C4-2B (cell line): ENCODE results near the gene PHKA2.

Source experiments
- ZFX ChIP-seq: fragments of 450-650 bp; IDR thresholded peaks from 2 replicates; pipeline ENCODE4 v1.6.1; 2017
- TF ChIP-seq, protein P1 (sequence below): fragments of 450-650 bp; conservative IDR thresholded peaks from 2 replicates; pipeline ENCODE4 v1.5.1; 2017; ENCODE audit warnings: mild to moderate bottlenecking

DNA sequence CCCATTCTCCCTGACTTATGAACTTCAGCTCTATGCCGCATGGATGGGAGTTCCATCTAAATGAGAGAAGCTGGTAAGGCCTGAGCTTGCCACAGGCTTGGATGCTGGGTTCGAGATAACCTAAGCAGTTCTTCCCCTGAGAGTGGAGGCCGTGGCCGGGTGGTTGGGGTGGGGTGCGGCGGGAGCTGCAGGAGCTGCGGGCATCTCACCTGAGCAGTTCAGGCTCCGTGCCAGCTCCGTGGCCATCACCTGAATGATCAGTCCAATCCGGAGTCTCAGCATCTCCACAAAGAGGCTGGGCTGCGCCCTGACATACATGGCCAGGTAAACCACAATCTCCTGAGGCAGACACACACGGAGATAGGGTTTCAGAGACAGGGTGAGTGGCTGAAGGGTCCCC lies 77.6 kb downstream of the PHKA2 start:
- TF ChIP-seq, protein P1, sequence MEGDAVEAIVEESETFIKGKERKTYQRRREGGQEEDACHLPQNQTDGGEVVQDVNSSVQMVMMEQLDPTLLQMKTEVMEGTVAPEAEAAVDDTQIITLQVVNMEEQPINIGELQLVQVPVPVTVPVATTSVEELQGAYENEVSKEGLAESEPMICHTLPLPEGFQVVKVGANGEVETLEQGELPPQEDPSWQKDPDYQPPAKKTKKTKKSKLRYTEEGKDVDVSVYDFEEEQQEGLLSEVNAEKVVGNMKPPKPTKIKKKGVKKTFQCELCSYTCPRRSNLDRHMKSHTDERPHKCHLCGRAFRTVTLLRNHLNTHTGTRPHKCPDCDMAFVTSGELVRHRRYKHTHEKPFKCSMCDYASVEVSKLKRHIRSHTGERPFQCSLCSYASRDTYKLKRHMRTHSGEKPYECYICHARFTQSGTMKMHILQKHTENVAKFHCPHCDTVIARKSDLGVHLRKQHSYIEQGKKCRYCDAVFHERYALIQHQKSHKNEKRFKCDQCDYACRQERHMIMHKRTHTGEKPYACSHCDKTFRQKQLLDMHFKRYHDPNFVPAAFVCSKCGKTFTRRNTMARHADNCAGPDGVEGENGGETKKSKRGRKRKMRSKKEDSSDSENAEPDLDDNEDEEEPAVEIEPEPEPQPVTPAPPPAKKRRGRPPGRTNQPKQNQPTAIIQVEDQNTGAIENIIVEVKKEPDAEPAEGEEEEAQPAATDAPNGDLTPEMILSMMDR = no peak
- TF ChIP-seq ZFX = no peak
